ENCODE measurements around the gene MICOS13. TPM values are rescaled to one million over a fixed set of nuclear protein-coding genes. Genes with fewer than 3 reads are reported as not detected.
"Not testable (repeated sequence)": the region's sequence is repeated elsewhere in the genome, so short reads cannot be mapped to it uniquely, and the experiment has no call there.

MICOS13 gene
- total RNA-seq, 1 donor from 2014 or later: 43.3 TPM

DNA sequence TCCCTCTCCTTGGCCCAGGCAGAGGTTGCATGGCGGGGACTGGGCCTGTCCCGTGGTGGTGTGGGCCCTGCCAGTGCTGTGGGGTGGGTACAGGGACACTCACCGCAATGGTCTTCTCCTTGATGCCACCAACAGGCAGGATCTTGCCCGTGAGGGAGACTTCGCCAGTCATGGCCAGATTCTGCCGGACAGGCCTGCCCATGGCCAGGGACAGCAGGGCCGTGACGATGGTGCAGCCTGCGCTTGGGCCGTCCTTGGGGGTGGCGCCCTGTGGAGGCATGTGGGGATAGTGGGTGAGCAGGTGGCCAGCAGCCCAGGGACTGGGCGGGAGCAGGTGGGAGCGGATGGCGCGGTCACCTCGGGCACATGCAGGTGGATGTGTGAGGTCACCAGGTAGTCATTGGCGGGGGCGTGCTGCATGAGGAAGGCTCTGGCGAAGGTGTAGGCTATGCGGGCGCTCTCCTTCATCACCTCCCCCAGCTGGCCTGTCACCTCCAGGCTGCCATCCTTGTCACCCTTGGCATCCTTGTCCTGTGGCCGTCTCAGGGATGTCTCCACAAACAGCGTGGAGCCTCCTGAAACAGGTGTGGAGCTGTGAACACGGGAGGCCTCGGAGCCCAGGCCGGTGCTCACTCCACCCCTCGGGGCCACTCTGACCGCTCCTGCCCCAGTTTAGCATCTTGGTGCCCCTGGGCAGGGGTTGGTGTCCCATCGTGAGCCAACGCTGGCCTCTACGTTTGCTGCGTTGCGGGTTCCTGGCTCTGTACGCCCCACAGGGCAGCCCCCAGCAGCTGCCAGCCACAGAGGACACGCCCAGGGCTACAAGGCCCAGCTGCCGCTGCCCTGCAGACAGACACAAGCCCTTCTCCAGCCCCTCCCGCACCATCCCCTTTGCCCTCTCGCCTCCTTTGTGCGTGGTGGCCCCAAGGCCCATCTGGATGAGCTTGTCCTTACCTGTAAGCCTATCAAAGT lies 13.2 kb upstream of the MICOS13 start:
- no peak overlapping the region for H3K27ac ChIP-seq (ENCODE audit: low read depth, low read length)
- no peak overlapping the region for H3K4me3 ChIP-seq (ENCODE audit: low read length in 3 of 3)

DNA sequence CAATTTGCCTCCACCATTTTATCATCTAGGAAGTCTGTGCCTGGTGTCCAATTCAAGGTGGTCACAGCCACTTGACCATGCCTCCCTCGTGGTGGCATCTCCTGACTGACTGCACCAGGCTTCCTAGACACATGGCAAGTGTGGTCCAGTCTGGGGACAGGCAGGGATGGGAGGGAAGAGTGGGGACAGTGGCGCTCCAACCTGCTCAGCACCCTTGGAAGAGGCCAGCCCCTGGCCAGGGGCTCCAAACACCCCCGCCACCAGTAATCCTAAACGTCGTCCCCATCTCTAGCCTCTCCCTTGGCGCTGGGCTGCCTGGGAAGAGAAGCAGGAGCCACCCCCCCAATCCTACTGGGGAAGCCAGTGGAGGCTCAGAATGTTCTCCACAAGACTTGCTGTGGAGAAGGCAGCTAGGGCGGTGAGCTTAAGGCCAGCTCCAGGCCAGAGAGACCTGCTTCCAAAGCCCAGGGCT lies 12.4 kb upstream of the MICOS13 start:
- no peak overlapping the region for H3K4me3 ChIP-seq (ENCODE audit: low read length in 3 of 3)
- peaks cover 22 to 34% (median 24%) of the 10 kb centered on the region in 3 donors for H3K4me1 ChIP-seq (ENCODE audit: control insufficient read depth in 3 of 3, insufficient read depth in 3 of 3, low read length in 3 of 3)
- no peak overlapping the region for H3K27ac ChIP-seq (ENCODE audit: low read depth, low read length)
- peak overlapping the region in 2 of 3 donors; percentile 40 to 65 for H3K9ac ChIP-seq (ENCODE audit: low read depth in 1 of 3, low read length in 3 of 3)
- H3K36me3 ChIP-seq (ENCODE audit: control insufficient read depth in 3 of 3, insufficient read depth in 3 of 3, low read length in 3 of 3): peaks cover 45 to 48% (median 45%) of the 10 kb centered on the region in 3 donors
- no peaks in the 10 kb centered on the region for H3K9me3 ChIP-seq (ENCODE audit: control insufficient read depth in 3 of 3, low read length in 3 of 3)
- H3K27me3 ChIP-seq (ENCODE audit: control insufficient read depth in 3 of 3, insufficient read depth in 3 of 3, low read length in 3 of 3): no peaks in the 10 kb centered on the region

More for the DNA sequence above, 13.2 kb upstream of the MICOS13 start:
- no peaks in the 10 kb centered on the region for H3K27me3 ChIP-seq (ENCODE audit: control insufficient read depth in 3 of 3, insufficient read depth in 3 of 3, low read length in 3 of 3)
- no peaks in the 10 kb centered on the region for H3K9me3 ChIP-seq (ENCODE audit: control insufficient read depth in 3 of 3, low read length in 3 of 3)
- H3K4me1 ChIP-seq (ENCODE audit: control insufficient read depth in 3 of 3, insufficient read depth in 3 of 3, low read length in 3 of 3): peaks cover 22 to 34% (median 24%) of the 10 kb centered on the region in 3 donors
- H3K9ac ChIP-seq (ENCODE audit: low read depth in 1 of 3, low read length in 3 of 3): peak overlapping the region in 1 of 3 donors; percentile 40
- H3K36me3 ChIP-seq (ENCODE audit: control insufficient read depth in 3 of 3, insufficient read depth in 3 of 3, low read length in 3 of 3): peaks cover 45 to 53% (median 50%) of the 10 kb centered on the region in 3 donors

DNA sequence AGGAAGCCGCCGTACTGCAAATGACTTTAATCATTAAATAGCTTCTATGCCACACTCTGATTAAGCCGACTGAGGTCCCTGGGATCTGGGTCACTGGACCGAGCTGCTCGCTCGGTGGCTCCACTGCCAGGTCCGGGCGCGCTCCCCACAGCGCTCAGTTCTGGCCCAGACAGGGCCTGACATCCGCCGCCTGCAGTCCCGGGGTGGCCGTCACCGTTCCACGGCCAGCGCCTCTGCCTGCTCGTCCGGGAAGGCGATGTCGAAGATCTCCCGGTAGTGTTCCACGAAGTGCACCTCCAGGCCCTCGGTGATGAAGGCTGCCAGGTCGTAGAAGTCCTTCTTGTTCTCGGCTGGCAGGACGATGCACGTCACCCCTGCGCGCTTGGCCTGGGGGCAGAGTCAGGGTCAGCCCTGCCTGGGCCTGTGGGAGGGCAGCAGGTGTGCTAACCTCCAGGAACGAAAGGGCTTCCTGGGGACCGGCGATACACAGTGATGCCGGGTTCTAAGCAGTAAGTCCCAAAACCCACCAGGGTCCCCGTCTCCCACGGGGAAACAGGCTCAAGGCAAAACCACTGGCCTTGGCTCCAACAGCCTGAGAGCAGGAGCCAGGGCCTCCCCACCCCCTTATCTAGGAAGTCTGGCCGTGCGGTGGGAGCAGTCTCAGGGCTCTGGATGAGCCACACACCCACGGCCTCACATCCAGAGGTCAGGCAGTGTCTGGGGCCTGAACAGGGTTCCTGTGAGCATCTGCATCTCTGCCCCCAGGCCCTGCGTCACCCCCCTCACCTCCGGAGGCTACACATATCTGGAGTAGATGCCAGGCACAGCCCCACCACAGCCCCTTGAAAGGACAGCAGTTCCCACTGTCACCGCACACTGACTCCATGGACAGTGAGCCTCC lies 11.8 kb upstream of the MICOS13 start:
- Histone ChIP-seq H3K36me3 (ENCODE audit: control insufficient read depth in 3 of 3, insufficient read depth in 3 of 3, low read length in 3 of 3) (peaks cover 43 to 47% (median 45%) of the 10 kb centered on the region in 3 donors), H3K4me3 (ENCODE audit: low read length in 3 of 3) (peak overlapping the region in 1 of 3 donors; percentile 93), H3K4me1 (ENCODE audit: control insufficient read depth in 3 of 3, insufficient read depth in 3 of 3, low read length in 3 of 3) (peaks cover 22 to 39% (median 27%) of the 10 kb centered on the region in 3 donors), H3K9me3 (ENCODE audit: control insufficient read depth in 3 of 3, low read length in 3 of 3) (no peaks in the 10 kb centered on the region), H3K9ac (ENCODE audit: low read depth in 1 of 3, low read length in 3 of 3) (peak overlapping the region; percentile 65 to 91 (median 90)), H3K27ac (ENCODE audit: low read depth, low read length) (peak overlapping the region; percentile 89), H3K27me3 (ENCODE audit: control insufficient read depth in 3 of 3, insufficient read depth in 3 of 3, low read length in 3 of 3) (no peaks in the 10 kb centered on the region)

DNA sequence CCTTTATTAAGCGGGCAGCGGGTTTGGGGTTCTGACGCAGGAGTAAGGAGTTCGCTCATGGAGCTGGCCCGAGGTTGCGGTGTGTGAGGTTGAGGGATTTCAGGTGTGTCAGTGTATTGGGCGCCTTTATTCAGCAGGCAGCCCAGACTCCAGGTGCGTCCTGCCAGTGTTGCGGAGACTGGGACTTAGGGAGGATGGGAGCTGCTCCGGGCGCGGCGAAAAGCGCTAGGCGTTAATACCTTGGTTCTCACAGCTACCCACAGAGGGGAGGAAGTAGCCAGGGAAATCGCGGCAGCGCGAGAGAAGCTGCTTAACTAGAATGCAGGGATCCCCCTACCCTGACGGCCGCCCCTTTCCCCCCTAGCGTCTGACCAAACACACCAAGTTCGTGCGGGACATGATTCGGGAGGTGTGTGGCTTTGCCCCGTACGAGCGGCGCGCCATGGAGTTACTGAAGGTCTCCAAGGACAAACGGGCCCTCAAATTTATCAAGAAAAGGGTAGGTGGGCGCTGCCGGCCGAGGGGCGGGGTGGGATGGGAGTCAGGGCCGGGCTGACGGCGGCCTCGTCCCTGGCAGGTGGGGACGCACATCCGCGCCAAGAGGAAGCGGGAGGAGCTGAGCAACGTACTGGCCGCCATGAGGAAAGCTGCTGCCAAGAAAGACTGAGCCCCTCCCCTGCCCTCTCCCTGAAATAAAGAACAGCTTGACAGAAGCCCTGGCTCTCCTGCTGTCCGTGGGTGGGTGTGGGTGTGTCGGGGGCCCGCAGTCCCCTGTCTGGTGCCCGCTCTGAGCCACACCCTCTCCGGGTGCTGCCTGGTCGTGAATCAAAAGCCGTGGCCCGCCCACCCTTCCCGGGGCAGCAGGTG lies 10.9 kb upstream of the MICOS13 start:
- H3K4me1 ChIP-seq (ENCODE audit: control insufficient read depth in 3 of 3, insufficient read depth in 3 of 3, low read length in 3 of 3): peaks cover 22 to 43% (median 30%) of the 10 kb centered on the region in 3 donors
- peak overlapping the region; percentile 80 to 96 (median 93) for H3K4me3 ChIP-seq (ENCODE audit: low read length in 3 of 3)
- H3K9me3 ChIP-seq (ENCODE audit: control insufficient read depth in 3 of 3, low read length in 3 of 3): no peaks in the 10 kb centered on the region
- peak overlapping the region; percentile 80 to 91 (median 90) for H3K9ac ChIP-seq (ENCODE audit: low read depth in 1 of 3, low read length in 3 of 3)
- H3K36me3 ChIP-seq (ENCODE audit: control insufficient read depth in 3 of 3, insufficient read depth in 3 of 3, low read length in 3 of 3): peaks cover 35 to 42% (median 39%) of the 10 kb centered on the region in 3 donors
- H3K27ac ChIP-seq (ENCODE audit: low read depth, low read length): peak overlapping the region; percentile 89
- H3K27me3 ChIP-seq (ENCODE audit: control insufficient read depth in 3 of 3, insufficient read depth in 3 of 3, low read length in 3 of 3): no peaks in the 10 kb centered on the region

DNA sequence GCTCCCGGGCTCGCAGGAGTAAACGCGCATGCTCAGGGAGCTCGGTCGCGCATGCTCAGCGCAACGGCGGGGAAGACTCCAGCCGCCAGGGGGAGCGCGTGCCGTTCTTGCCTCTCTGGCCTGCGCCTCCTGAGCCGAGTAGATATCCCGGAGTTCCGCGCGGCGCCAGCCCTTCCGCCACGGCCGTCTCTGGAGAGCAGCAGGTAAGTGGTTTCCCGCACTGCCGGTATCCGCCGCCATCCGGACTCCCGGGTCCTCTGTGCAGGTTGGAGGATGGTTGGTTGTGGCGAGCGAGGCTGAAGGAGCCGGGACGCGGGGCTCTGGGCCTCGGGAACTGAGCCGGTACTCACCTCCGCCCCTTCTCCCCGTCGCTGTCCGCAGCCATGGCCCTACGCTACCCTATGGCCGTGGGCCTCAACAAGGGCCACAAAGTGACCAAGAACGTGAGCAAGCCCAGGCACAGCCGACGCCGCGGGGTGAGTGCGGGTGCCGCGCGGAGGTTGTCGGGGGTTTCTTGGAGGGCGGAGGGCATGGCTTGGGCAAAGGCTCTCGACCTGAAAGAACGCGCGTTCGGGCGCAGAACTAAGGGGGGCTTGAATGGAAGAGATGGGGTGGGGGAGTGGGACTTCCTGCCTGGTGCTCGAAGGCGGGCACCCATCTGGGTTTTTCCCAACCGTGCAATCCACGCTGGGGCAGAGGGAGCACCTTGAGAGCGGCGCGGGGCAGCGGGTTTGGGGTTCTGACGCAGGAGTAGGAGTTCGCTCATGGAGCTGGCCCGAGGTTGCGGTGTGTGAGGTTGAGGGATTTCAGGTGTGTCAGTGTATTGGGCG lies 10.0 kb upstream of the MICOS13 start, which contains the start of gene RPL36:
TSS of gene RPL36 (plus strand) at position 171 of the 830 bp plus-strand sequence. CDS start at position 384, 213 bp downstream.
- Histone ChIP-seq H3K9ac (ENCODE audit: low read depth in 1 of 3, low read length in 3 of 3) (peak within 1 kb of the TSS; percentile 83 to 91 (median 90)), H3K27ac (ENCODE audit: low read depth, low read length) (peak within 1 kb of the TSS; percentile 89), H3K36me3 (ENCODE audit: control insufficient read depth in 3 of 3, insufficient read depth in 3 of 3, low read length in 3 of 3) (peaks cover 29 to 34% (median 32%) of the 10 kb centered on the region in 3 donors), H3K27me3 (ENCODE audit: control insufficient read depth in 3 of 3, insufficient read depth in 3 of 3, low read length in 3 of 3) (no peaks in the 10 kb centered on the region), H3K9me3 (ENCODE audit: control insufficient read depth in 3 of 3, low read length in 3 of 3) (no peaks in the 10 kb centered on the region), H3K4me3 (ENCODE audit: low read length in 3 of 3) (peak within 1 kb of the TSS; percentile 80 to 96 (median 93)), H3K4me1 (ENCODE audit: control insufficient read depth in 3 of 3, insufficient read depth in 3 of 3, low read length in 3 of 3) (peaks cover 22 to 46% (median 31%) of the 10 kb centered on the region in 3 donors)

DNA sequence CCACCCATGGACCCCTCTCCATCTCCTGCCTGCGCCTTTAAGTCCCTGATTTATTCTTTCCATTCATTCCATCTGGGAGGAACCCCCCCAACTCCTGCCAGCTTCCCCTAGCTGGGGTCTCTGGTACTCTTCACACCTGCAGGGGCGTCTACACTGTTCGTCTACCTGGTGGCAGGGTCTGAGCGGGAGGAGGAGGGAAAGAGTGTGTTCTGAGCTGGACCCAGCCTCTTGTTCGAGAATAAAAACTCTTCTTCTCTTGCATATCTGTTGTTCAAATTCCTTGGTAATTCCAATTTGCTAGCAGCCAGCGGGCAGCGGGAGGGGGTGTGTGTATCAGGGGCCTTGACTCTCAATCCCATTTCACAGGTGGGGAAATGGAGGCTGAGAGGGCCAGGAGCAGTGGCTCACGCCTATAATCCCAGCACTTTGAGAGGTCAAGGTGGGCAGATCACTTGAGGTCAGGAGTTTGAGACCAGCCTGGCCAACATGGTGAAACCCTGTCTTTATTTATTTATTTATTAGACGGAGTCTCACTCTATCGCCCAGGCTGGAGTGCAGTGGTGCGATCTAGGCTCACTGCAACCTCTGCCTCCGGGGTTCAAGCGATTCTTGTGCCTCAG lies 8.1 kb upstream of the MICOS13 start:
- not testable (repeated sequence) for H3K27ac ChIP-seq (ENCODE audit: low read depth, low read length); H3K27me3 ChIP-seq (ENCODE audit: control insufficient read depth in 3 of 3, insufficient read depth in 3 of 3, low read length in 3 of 3); H3K4me3 ChIP-seq (ENCODE audit: low read length in 3 of 3); H3K9me3 ChIP-seq (ENCODE audit: control insufficient read depth in 3 of 3, low read length in 3 of 3); H3K9ac ChIP-seq (ENCODE audit: low read depth in 1 of 3, low read length in 3 of 3)
- Histone ChIP-seq H3K36me3 (ENCODE audit: control insufficient read depth in 3 of 3, insufficient read depth in 3 of 3, low read length in 3 of 3) (peaks cover 14 to 15% (median 15%) of the 10 kb centered on the region in 3 donors), H3K4me1 (ENCODE audit: control insufficient read depth in 3 of 3, insufficient read depth in 3 of 3, low read length in 3 of 3) (peaks cover 22 to 46% (median 31%) of the 10 kb centered on the region in 3 donors)

DNA sequence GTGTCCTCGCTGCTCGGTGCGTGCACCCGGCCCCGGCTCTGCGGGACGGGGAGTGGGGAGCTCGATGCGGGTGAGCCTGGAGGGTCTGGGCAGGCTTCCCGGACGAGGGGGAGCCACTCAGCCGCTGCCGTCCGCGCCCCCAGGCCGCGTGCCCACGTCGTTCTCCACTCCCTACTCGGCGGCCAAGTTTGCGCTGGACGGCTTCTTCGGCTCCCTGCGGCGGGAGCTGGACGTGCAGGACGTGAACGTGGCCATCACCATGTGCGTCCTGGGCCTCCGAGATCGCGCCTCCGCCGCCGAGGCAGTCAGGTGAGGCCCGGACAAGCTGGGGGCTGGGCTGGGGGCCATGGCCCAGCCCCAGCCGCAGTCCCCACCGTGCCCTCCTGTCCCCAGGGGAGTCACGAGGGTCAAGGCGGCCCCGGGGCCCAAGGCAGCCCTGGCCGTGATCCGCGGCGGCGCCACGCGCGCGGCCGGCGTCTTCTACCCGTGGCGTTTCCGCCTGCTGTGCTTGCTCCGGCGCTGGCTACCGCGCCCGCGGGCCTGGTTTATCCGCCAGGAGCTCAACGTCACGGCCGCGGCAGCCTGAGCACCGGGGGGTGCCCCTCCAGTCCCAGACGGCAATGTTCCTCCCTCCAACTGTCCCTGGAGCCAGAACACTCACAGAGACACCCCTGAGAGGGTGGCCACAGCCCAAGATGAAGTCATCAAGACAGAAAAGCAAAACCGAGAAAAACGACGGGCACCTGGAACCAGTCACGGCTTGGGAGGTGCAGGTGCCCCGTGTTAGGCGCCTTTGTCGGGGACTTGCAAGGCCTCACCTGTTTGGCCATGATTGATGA lies 7.3 kb upstream of the MICOS13 start:
- no peaks in the 10 kb centered on the region for H3K27me3 ChIP-seq (ENCODE audit: control insufficient read depth in 3 of 3, insufficient read depth in 3 of 3, low read length in 3 of 3)
- H3K27ac ChIP-seq (ENCODE audit: low read depth, low read length): peak overlapping the region; percentile 74
- peaks cover 22 to 40% (median 29%) of the 10 kb centered on the region in 3 donors for H3K4me1 ChIP-seq (ENCODE audit: control insufficient read depth in 3 of 3, insufficient read depth in 3 of 3, low read length in 3 of 3)
- H3K9me3 ChIP-seq (ENCODE audit: control insufficient read depth in 3 of 3, low read length in 3 of 3): no peaks in the 10 kb centered on the region
- H3K36me3 ChIP-seq (ENCODE audit: control insufficient read depth in 3 of 3, insufficient read depth in 3 of 3, low read length in 3 of 3): peaks cover 7 to 9% (median 7%) of the 10 kb centered on the region in 3 donors
- peak overlapping the region; percentile 23 to 75 (median 73) for H3K4me3 ChIP-seq (ENCODE audit: low read length in 3 of 3)
- peak overlapping the region in 2 of 3 donors; percentile 56 to 68 for H3K9ac ChIP-seq (ENCODE audit: low read depth in 1 of 3, low read length in 3 of 3)

All from skeletal muscle tissue (tissue), 4 donors.